HK-2 (cell line): ENCODE data around the gene RBM39.

ENCODE experiments used
- DNase-seq: peaks from one replicate; pipeline ENCODE4 v3.0.0-alpha.2; 2018; ENCODE audit not compliant: unreplicated experiment

Gene RBM39

GRCh38 chr20:35669681-35670080, 72.4 kb downstream of the RBM39 start:
- DNase-seq, result no peak

- no peak for DNase-seq
Observed at GRCh38 chr20:35669221-35669620, 72.8 kb downstream of the RBM39 start.

GRCh38 chr20:35665949-35666288, 76.1 kb downstream of the RBM39 start:
- no peak for DNase-seq

GRCh38 chr20:35664466-35665206, 77.4 kb downstream of the RBM39 start, which contains the start of the genes CPNE1 and RBM12:
Gene CPNE1, minus strand, starts transcription at chr20:35664900. Its CDS starts 31,977 bp downstream, at chr20:35632923.
Gene RBM12, minus strand, starts transcription at chr20:35664900. Its CDS starts 9,578 bp downstream, at chr20:35655322.
- peak; percentile 96 for DNase-seq

GRCh38 chr20:35663516-35664465, 78.3 kb downstream of the RBM39 start:
- DNase-seq, result peak; percentile 53

- no peak for DNase-seq
Observed at GRCh38 chr20:35662551-35662950, 79.5 kb downstream of the RBM39 start.

- DNase-seq, result no peak
Observed at GRCh38 chr20:35661908-35662307, 80.2 kb downstream of the RBM39 start.

- no peak for DNase-seq
Observed at GRCh38 chr20:35661053-35661452, 81.0 kb downstream of the RBM39 start.

GRCh38 chr20:35660122-35660937, 81.7 kb downstream of the RBM39 start:
- DNase-seq, result no peak

- DNase-seq, result no peak
Observed at GRCh38 chr20:35657271-35657670, 84.8 kb downstream of the RBM39 start.

GRCh38 chr20:35654415-35654814, 87.6 kb downstream of the RBM39 start:
- no peak for DNase-seq

GRCh38 chr20:35653893-35654292, 88.2 kb downstream of the RBM39 start:
- DNase-seq, result no peak
